22Rv1 (cell line): ENCODE data around the gene HIGD2B.
"Not testable (repeated sequence)": the region's sequence is repeated elsewhere in the genome, so short reads cannot be mapped to it uniquely, and the experiment has no call there.

Experiments
- CTCF ChIP-seq: fragments of 450-650 bp; IDR thresholded peaks from 2 replicates; pipeline ENCODE4 v1.5.1; 2017; ENCODE audit warnings: mild to moderate bottlenecking
- ZFX ChIP-seq: fragments of 450-650 bp; IDR thresholded peaks from 2 replicates; pipeline ENCODE4 v1.6.1; 2017; ENCODE audit warnings: antibody characterized with exemption, borderline replicate concordance

DNA sequence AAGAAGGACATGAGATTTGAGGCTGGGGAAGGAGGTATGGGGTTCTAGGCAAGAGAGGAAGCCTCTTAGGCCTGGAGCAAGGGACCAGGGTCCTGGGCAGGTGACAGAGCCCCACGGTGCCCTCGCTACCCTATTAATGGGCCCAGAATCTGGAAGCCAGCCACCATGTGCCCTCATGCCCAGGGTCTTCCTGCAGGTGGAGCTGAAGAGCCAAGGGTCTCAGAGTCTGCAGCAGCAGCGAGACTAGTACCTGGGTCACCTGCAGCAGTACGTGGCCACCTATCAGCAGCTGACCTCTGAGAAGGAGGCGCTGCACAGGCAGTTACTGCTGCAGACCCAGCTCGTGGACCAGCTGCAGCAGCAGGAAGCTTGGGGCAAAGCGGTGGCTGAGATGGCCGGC is 22.1 kb downstream of the HIGD2B start:
- TF ChIP-seq CTCF, ZFX: not testable (repeated sequence)
